PFSK-1 (cell line): ENCODE data around the gene IFITM1.

Experiments
- SIN3A ChIP-seq: IDR thresholded peaks from 2 replicates; pipeline ENCODE4 v1.6.1; 2012; ENCODE audit warnings: mild to moderate bottlenecking, low read length, moderate library complexity, borderline replicate concordance; ENCODE audit not compliant: insufficient read depth
- TF ChIP-seq, protein P1 (sequence below), 2 experiments: IDR thresholded peaks; 2 replicates each; pipeline versions ENCODE4 v1.6.1 to v1.8.0; 2011 to 2012; ENCODE audit warnings: low read depth in 2 of 2, low read length in 2 of 2, control low read depth in 1 of 2, inconsistent platforms in 1 of 2, mild to moderate bottlenecking in 1 of 2, moderate library complexity in 1 of 2; ENCODE audit not compliant: insufficient read depth in 1 of 2

DNA sequence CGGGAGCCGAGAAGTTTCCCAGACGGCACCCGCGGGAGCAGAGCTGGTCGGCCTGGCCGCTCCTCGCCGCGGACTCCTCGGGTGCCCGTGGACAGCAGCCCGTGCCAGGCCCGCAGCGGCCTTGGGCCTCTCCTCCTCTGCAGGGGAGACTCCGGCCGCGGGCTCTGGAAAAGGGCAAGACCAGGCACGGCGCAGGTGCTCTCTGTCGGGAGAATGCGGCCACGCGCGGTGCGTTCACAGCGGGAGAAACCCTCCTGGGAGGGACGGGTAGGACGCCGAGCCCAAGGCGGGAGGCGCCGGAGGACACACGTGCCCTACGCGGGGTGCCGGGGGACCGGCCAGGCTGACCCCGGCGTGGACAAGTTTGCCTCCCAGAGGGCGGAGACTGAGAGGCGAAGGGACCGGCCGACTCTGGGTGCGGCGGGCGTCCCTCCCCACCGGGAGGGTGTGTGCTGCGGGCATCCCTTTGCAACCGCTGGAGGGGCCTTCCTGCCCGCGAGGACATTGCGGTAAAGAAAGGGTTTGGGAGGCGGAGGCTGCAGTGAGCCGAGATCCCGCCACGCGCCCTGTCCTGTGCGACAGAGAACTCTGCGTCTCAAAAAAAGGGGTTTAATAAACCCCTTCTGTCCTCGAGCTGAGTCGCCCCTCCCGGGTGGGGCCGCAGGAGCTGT, 2.3 kb downstream of the IFITM1 start:
- TF ChIP-seq SIN3A, result no peak
- TF ChIP-seq, protein P1, sequence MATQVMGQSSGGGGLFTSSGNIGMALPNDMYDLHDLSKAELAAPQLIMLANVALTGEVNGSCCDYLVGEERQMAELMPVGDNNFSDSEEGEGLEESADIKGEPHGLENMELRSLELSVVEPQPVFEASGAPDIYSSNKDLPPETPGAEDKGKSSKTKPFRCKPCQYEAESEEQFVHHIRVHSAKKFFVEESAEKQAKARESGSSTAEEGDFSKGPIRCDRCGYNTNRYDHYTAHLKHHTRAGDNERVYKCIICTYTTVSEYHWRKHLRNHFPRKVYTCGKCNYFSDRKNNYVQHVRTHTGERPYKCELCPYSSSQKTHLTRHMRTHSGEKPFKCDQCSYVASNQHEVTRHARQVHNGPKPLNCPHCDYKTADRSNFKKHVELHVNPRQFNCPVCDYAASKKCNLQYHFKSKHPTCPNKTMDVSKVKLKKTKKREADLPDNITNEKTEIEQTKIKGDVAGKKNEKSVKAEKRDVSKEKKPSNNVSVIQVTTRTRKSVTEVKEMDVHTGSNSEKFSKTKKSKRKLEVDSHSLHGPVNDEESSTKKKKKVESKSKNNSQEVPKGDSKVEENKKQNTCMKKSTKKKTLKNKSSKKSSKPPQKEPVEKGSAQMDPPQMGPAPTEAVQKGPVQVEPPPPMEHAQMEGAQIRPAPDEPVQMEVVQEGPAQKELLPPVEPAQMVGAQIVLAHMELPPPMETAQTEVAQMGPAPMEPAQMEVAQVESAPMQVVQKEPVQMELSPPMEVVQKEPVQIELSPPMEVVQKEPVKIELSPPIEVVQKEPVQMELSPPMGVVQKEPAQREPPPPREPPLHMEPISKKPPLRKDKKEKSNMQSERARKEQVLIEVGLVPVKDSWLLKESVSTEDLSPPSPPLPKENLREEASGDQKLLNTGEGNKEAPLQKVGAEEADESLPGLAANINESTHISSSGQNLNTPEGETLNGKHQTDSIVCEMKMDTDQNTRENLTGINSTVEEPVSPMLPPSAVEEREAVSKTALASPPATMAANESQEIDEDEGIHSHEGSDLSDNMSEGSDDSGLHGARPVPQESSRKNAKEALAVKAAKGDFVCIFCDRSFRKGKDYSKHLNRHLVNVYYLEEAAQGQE (IDR thresholded peaks at IDR 0.05; ENCODE audit: insufficient read depth in 1 of 2, low read depth in 2 of 2, low read length in 2 of 2), result no peak
